Measurements from ENCODE around the gene TRPV3. TPM values are rescaled to one million over a fixed set of nuclear protein-coding genes. Genes with fewer than 3 reads are reported as not detected.

The TRPV3 gene
- total RNA-seq: 5.1 TPM
- polyA plus RNA-seq: 0.80 TPM

- Histone ChIP-seq H3K4me1 (ENCODE audit: insufficient read depth) (no peaks in the 10 kb centered on the region), H3K36me3 (ENCODE audit: insufficient read depth) (no peaks in the 10 kb centered on the region), H3K4me3 (ENCODE audit: low read depth, low read length) (no peak within 1 kb of the TSS), H3K27ac (ENCODE audit: low read depth) (no peak within 1 kb of the TSS)
- 64% methylated on average over 23 of the region's 23 CpGs for WGBS
- no peak for DNase-seq (ENCODE audit: extremely low spot score)
Measured at GRCh38 chr17:3557768-3558583, at the start of gene TRPV3. Gene TRPV3, minus strand, starts transcription at chr17:3557812. Its CDS starts 2,962 bp downstream, at chr17:3554850.

GRCh38 chr17:3603870-3604259, 46.3 kb upstream of the TRPV3 start:
- Histone ChIP-seq H3K27ac (ENCODE audit: low read depth) (no peak overlapping the region), H3K36me3 (ENCODE audit: insufficient read depth) (no peaks in the 10 kb centered on the region), H3K4me1 (ENCODE audit: insufficient read depth) (no peaks in the 10 kb centered on the region), H3K4me3 (ENCODE audit: low read depth, low read length) (no peak overlapping the region)
- 94% methylated on average over 4 of the region's 4 CpGs for WGBS
- DNase-seq (ENCODE audit: extremely low spot score): no peak

- Histone ChIP-seq H3K27ac (ENCODE audit: low read depth) (no peak overlapping the region), H3K4me3 (ENCODE audit: low read depth, low read length) (no peak overlapping the region), H3K4me1 (ENCODE audit: insufficient read depth) (no peaks in the 10 kb centered on the region), H3K36me3 (ENCODE audit: insufficient read depth) (no peaks in the 10 kb centered on the region)
- WGBS: 90% methylated on average over 17 of the region's 17 CpGs
- no peak for DNase-seq (ENCODE audit: extremely low spot score)
Measured at GRCh38 chr17:3603119-3603869, 45.7 kb upstream of the TRPV3 start.

- 78% methylated on average over 16 of the region's 16 CpGs for WGBS
- Histone ChIP-seq H3K4me1 (ENCODE audit: insufficient read depth) (no peaks in the 10 kb centered on the region), H3K27ac (ENCODE audit: low read depth) (no peak overlapping the region), H3K4me3 (ENCODE audit: low read depth, low read length) (no peak overlapping the region), H3K36me3 (ENCODE audit: insufficient read depth) (no peaks in the 10 kb centered on the region)
- DNase-seq (ENCODE audit: extremely low spot score): no peak
Measured at GRCh38 chr17:3602499-3602898, 44.9 kb upstream of the TRPV3 start.

GRCh38 chr17:3600529-3601205, 43.1 kb upstream of the TRPV3 start:
- no peak for DNase-seq (ENCODE audit: extremely low spot score)
- WGBS: 91% methylated on average over 15 of the region's 15 CpGs
- no peak overlapping the region for H3K27ac ChIP-seq (ENCODE audit: low read depth)
- H3K4me3 ChIP-seq (ENCODE audit: low read depth, low read length): no peak overlapping the region
- no peaks in the 10 kb centered on the region for H3K4me1 ChIP-seq (ENCODE audit: insufficient read depth)
- H3K36me3 ChIP-seq (ENCODE audit: insufficient read depth): no peaks in the 10 kb centered on the region

- 86% methylated on average over 13 of the region's 13 CpGs for WGBS
- Histone ChIP-seq H3K36me3 (ENCODE audit: insufficient read depth) (no peaks in the 10 kb centered on the region), H3K27ac (ENCODE audit: low read depth) (no peak overlapping the region), H3K4me3 (ENCODE audit: low read depth, low read length) (no peak overlapping the region), H3K4me1 (ENCODE audit: insufficient read depth) (no peaks in the 10 kb centered on the region)
- DNase-seq (ENCODE audit: extremely low spot score): no peak
Measured at GRCh38 chr17:3598078-3598477, 40.5 kb upstream of the TRPV3 start.

- no peaks in the 10 kb centered on the region for H3K36me3 ChIP-seq (ENCODE audit: insufficient read depth)
- WGBS: 93% methylated on average over 27 of the region's 27 CpGs
- DNase-seq (ENCODE audit: extremely low spot score): no peak
Measured at GRCh38 chr17:3596804-3597464, 39.3 kb upstream of the TRPV3 start.

GRCh38 chr17:3594976-3595375, 37.4 kb upstream of the TRPV3 start:
- Histone ChIP-seq H3K4me1 (ENCODE audit: insufficient read depth) (no peaks in the 10 kb centered on the region), H3K36me3 (ENCODE audit: insufficient read depth) (peaks cover 1% of the 10 kb centered on the region), H3K27ac (ENCODE audit: low read depth) (no peak overlapping the region), H3K4me3 (ENCODE audit: low read depth, low read length) (no peak overlapping the region)
- no peak for DNase-seq (ENCODE audit: extremely low spot score)
- 84% methylated on average over 15 of the region's 15 CpGs for WGBS

More at GRCh38 chr17:3596804-3597464, 39.3 kb upstream of the TRPV3 start:
- no peak overlapping the region for H3K4me3 ChIP-seq (ENCODE audit: low read depth, low read length)
- no peaks in the 10 kb centered on the region for H3K4me1 ChIP-seq (ENCODE audit: insufficient read depth)
- no peak overlapping the region for H3K27ac ChIP-seq (ENCODE audit: low read depth)

GRCh38 chr17:3594051-3594800, 36.6 kb upstream of the TRPV3 start:
- Histone ChIP-seq H3K4me1 (ENCODE audit: insufficient read depth) (no peaks in the 10 kb centered on the region), H3K27ac (ENCODE audit: low read depth) (no peak overlapping the region), H3K4me3 (ENCODE audit: low read depth, low read length) (no peak overlapping the region), H3K36me3 (ENCODE audit: insufficient read depth) (peaks cover 4% of the 10 kb centered on the region)
- DNase-seq (ENCODE audit: extremely low spot score): no peak
- 63% methylated on average over 11 of the region's 11 CpGs for WGBS

- Histone ChIP-seq H3K4me3 (ENCODE audit: low read depth, low read length) (no peak overlapping the region), H3K36me3 (ENCODE audit: insufficient read depth) (peaks cover 4% of the 10 kb centered on the region), H3K4me1 (ENCODE audit: insufficient read depth) (no peaks in the 10 kb centered on the region), H3K27ac (ENCODE audit: low read depth) (no peak overlapping the region)
- 93% methylated on average over 5 of the region's 5 CpGs for WGBS
- DNase-seq (ENCODE audit: extremely low spot score): no peak
Measured at GRCh38 chr17:3593384-3593783, 35.8 kb upstream of the TRPV3 start.

GRCh38 chr17:3592216-3592860, 34.7 kb upstream of the TRPV3 start:
- Histone ChIP-seq H3K27ac (ENCODE audit: low read depth) (no peak overlapping the region), H3K4me3 (ENCODE audit: low read depth, low read length) (no peak overlapping the region), H3K4me1 (ENCODE audit: insufficient read depth) (no peaks in the 10 kb centered on the region), H3K36me3 (ENCODE audit: insufficient read depth) (peaks cover 7% of the 10 kb centered on the region)
- no peak for DNase-seq (ENCODE audit: extremely low spot score)
- WGBS: 93% methylated on average over 15 of the region's 15 CpGs

- Histone ChIP-seq H3K4me1 (ENCODE audit: insufficient read depth) (no peaks in the 10 kb centered on the region), H3K4me3 (ENCODE audit: low read depth, low read length) (no peak overlapping the region), H3K27ac (ENCODE audit: low read depth) (no peak overlapping the region), H3K36me3 (ENCODE audit: insufficient read depth) (peaks cover 7% of the 10 kb centered on the region)
- DNase-seq (ENCODE audit: extremely low spot score): no peak
- 92% methylated on average over 15 of the region's 15 CpGs for WGBS
Measured at GRCh38 chr17:3590768-3591167, 33.2 kb upstream of the TRPV3 start.

Measured in urinary bladder (tissue), 4 donors.